ENCODE results near the gene INIP.
A peak's percentile ranks its signal among the peaks of the same experiment; 100 is the strongest.
"Not testable (repeated sequence)": the region's sequence is repeated elsewhere in the genome, so short reads cannot be mapped to it uniquely, and the experiment has no call there.

Gene INIP

GRCh38 chr9:112734892-112735291 lies 17.0 kb upstream of the INIP start:
- no peak for DNase-seq (ENCODE audit: low spot score)

GRCh38 chr9:112731971-112732370 lies 14.1 kb upstream of the INIP start:
- no peak for DNase-seq (ENCODE audit: low spot score)

DNA sequence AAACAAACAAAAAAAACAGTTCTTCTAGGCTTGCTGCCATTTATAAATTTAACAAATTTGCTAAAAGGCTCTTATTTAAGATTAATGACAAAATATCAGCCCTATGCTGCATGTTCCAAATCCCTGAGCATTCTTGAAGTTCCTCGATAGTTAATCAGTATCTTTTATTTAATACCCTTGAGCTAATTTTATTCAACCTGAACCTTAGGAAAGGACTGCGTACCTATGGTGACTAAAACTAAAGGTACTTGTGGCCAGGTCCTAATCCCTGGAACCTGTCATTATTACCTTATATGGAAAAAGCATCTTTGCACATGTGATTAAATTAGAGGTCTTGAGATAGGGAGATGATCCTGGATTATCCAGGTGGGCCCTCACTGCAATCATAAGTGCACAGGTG lies 10.5 kb upstream of the INIP start:
- DNase-seq (ENCODE audit: low spot score) = no peak

GRCh38 chr9:112726428-112726827 lies 8.5 kb upstream of the INIP start:
- no peak for DNase-seq (ENCODE audit: low spot score)

DNA sequence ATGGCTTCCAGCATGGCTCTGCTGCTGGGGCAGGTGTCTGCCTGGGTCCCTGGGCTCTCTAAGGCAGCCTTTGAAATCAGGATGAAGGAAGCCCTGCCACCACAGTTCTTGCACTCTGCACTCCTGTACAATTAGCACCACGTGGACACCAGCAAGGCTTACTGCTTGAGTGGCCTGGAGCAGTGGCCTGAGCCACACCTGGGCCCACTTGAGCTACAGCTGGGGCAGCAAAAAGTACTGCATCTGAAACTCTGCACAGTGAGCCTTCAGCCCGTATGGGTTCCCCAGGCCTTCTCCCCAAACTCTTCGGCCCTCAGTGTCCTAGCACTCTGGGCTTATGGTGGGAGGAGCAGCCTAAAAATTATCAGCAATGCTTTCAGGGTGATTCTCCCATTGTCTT lies 8.0 kb upstream of the INIP start:
- no peak for DNase-seq (ENCODE audit: low spot score)

DNA sequence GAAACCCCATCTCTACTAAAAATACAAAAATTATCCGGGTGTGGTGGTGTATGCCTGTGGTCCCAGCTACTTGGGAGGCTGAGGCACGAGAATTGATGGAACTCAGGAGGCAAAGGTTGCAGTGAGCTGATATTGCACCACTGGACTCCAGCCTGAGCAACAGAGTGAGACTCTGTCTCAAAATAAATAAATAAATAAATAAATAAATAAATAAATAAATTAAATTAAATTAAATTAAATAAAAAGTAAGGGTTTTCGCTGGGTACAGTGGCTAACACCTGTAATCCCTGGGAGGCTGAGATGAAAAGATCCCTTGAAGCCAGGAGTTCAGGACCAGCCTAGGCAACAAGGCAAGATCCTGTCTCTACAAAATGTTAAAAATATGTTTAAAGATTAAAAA lies 4.8 kb upstream of the INIP start:
- not testable (repeated sequence) for DNase-seq (ENCODE audit: low spot score)

DNA sequence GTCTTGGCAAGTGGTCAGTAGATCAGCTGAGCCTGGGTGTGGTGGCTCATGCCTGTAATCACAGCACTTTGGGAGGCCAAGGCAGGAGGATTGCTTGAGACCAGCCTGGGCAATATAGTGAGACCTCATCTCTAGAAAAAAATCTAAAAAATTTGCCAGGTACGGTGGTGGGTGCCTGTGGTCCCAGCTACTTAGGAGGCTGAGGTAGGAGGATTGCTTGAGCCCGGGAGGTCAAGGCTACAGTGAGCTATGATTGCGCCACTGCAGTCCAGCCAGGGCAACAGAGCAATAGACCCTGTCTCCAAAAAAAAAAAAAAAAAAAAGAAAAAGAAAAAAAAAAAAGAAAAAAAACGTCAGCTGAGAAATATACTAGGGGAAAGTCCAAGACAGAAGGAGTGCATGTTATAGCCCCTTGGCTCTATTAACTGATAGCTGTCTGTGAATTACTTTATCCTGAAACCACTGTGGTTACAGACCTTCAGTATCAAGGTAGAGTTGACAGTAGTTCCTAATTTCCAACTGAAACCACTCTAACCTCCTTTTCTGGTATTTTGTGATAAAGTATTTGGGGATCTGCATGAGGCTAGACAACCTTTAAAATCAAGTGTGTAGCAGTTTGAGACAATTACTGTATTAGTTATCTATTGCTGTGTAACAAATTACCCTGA lies 2.3 kb upstream of the INIP start:
- no peak for DNase-seq (ENCODE audit: low spot score)

DNA sequence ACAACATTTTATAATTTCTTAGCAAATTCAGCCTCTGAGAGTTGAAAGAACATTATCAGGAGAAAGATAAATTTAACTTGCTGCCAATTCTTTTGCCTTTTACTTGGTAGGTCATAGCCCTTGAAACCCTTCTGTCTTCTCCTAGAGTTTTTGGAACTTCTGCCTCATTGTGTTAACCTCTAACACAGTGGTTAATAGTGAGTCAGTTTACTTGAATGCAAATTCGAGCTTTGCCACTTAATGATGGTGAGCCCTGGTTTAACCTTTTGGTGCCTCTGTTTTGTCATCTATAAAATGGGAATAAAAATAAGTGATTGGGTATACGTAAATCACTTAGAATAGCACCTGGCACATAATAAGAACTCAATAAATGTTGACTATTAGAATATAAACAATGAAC lies 1.8 kb upstream of the INIP start:
- DNase-seq (ENCODE audit: low spot score) = no peak

DNA sequence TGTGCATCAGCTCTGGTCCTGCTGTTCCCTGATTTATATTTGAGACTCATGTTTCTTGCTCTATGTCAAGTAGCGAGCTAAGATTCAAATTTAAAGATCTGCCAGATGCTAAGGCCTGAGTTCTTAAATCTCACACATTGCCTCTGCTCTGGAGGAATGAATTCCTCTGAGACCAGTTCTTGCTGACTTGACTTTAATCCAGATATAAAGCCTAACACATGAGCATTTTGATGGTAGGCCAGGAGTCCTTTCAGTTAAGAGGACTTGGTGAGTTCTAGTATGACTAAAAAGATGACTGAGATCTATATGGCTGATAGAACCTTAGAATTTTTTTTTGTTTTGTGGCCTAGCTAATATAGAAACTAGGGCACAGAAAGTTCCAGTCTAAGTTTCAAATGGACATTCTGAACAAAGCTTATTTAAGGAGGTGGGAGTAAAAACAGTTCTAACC lies 1.3 kb upstream of the INIP start:
- DNase-seq (ENCODE audit: low spot score) = no peak

- DNase-seq (ENCODE audit: low spot score) = no peak
Observed at GRCh38 chr9:112712678-112713077, 5.2 kb downstream of the INIP start.

- peak; percentile 30 for DNase-seq (ENCODE audit: low spot score)
Observed at GRCh38 chr9:112711050-112711689, 6.7 kb downstream of the INIP start.

GRCh38 chr9:112705768-112706427 lies 12.0 kb downstream of the INIP start:
- DNase-seq (ENCODE audit: low spot score) = peak; percentile 32

DNA sequence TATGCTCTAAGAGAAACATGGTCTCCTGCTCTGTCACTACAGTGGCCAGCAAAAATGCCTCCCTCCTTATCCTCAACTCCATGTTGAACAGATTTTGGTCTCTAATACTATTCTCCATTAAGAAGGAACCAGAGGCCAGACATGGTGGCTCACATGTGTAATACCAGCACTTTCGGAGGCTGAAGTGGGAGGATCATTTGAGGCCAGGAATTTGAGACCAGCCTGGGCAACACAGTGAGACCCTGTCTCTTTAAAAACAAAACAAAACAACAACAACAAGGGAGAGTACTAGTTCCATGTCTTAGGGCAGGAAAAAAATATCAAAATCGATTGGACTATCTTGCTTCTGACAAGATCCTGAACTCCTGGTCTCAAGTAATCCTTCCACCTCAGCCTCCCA lies 14.6 kb downstream of the INIP start:
- no peak for DNase-seq (ENCODE audit: low spot score)

DNA sequence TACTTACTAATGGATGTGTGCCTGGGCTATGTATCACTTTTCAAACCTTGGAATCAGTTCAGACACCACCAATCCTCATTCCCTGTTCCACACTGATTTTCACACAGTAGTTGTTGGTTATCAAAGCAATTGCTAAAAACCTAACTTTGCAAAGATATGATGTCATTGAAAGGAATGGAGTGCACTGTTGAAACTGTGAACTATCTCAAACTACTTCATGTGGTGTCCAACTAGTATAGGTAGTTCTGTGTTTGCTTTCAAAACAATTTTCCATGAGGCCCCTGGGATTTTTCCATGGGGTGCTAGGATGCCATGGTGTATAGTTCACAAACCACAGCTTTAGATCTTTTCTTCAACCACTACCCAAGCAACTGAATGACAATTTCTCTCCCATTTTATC lies 17.8 kb downstream of the INIP start:
- no peak for DNase-seq (ENCODE audit: low spot score)

GRCh38 chr9:112699230-112699629 lies 18.7 kb downstream of the INIP start:
- no peak for DNase-seq (ENCODE audit: low spot score)

DNA sequence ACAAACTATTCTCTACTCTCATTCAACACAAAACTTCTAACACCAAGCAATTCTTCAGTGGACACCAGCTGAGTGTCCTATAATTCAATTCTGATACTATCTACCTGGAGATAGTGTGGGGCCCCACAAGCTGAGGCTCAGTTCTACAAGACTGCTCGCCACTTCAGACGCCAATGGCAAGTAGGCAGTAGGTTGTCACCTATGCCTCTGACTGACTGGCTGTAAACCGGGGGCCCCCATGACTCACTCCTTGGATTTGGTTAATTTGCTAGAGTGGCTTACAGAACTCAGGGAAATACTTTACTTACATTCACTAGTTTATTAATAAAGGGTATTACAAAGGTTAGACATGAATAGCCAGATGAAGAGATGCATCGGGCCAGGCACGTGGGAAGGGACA lies 21.5 kb downstream of the INIP start:
- no peak for DNase-seq (ENCODE audit: low spot score)

DNA sequence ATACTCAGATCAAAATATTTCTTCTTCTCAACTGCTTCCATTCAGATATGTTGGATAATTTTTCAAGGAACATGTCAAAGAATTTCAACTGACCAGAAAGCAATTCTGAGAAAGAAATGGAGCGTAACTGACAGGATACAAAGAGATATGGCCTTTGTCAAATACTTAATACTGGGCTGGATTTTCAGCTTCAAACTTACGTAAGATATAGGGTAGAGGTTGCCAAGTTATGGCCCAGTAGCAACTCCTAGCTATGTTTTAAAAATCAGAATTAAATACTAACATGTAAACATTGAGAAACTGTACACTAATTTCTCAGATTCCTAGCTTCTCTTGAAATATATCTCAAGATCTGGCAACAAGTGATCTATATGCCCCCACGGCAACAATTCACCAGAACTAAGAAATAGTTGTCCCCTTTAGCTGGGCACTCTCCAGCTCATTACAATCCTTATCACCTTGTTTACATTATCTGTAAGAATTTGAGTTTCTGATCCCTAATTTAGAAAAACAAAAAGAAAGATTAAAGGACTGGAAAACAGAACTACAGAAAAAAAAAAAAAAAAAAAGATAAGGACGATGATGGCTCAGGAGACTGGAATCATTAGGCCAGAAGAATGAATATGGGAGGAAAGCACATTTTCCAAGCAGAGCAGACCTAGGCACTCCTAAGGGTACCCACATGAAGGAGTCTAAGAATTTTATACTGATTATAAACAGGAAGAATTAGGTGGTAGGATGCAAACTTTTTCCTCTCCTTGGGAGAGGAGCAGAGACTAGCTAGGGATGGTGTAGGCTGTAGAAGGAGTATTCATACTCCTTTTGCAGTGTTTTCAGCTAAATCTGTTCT lies 23.0 kb downstream of the INIP start:
- DNase-seq (ENCODE audit: low spot score) = no peak

DNA sequence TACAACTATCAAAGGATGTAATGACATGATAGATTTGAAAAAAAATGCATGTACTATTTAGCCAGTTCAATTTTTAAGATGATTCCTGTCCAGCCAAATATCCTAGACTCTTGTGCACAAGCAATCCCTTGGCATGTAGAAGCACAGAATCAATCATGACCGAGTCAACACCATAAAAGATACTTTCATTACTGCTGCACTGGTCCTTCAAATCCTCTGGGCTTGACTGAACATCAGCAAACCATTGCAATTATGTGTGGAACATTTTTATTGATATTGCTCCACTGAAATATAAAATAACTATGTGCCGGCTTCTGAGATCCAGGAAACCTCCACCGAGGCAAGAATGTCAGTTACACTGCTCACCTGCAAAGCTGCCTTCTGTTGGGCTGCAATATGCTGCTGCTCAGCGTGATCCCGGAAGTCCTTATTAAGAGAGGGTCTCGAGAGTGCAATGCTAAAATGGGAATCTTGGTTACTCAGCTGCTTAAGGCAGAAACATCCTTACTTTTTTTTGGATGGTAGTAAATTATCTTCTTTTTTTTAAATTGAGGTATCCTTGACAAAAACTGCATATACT lies 28.7 kb downstream of the INIP start:
- no peak for DNase-seq (ENCODE audit: low spot score)

GRCh38 chr9:112680731-112681402 lies 37.0 kb downstream of the INIP start:
- no peak for DNase-seq (ENCODE audit: low spot score)

GRCh38 chr9:112677040-112677439 lies 40.9 kb downstream of the INIP start:
- no peak for DNase-seq (ENCODE audit: low spot score)

DNA sequence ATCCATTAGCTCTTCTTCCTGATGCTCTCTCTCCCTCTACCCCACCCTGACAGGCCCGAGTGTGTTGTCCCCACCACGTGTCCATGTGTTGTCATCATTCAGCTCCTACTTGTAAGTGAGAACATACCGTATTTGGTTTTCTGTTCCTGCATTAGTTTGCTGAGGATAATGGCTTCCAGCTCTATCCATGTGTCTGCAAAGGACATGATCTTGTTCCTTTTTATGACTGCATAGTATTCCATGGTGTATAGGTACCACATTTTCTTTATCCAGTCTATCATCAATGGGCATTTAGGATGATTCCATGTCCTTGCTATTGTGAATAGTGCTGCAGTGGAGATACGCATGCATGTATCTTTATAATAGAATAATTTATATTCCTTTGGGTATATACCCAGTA lies 44.7 kb downstream of the INIP start:
- DNase-seq (ENCODE audit: low spot score) = not testable (repeated sequence)
